Measurements from ENCODE around the gene ROBO4. TPM values are rescaled to one million over a fixed set of nuclear protein-coding genes. Genes with fewer than 3 reads are reported as not detected.

The ROBO4 gene
- total and polyA plus RNA-seq, 2 experiments from 2014 or later, result not detected

GRCh38 chr11:124892146-124892545 is 5.5 kb downstream of the ROBO4 start:
- H3K9me2 ChIP-seq (ENCODE audit: insufficient read depth), result no peaks in the 10 kb centered on the region
- DNase-seq (ENCODE audit: low spot score) (no peak), ATAC-seq (no peak)
- H3K4me1 ChIP-seq (ENCODE audit: insufficient read depth), result no peaks in the 10 kb centered on the region
- Mint-ChIP-seq H3K4me1 (peaks cover 2% of the 10 kb centered on the region; the same call in 2 of the 3 replicates), H3K27me3 (ENCODE audit: insufficient read depth, low read depth, poor library complexity) (peaks cover 8% of the 10 kb centered on the region), H3K4me3 (no peak overlapping the region), H3K27ac (no peak overlapping the region), H3K9me3 (no peaks in the 10 kb centered on the region), H3K36me3 (ENCODE audit: low read depth) (no peaks in the 10 kb centered on the region; the same call in 2 of the 3 replicates)
- H3K79me2 ChIP-seq (replicated peaks; ENCODE audit: insufficient read depth), result no peaks in the 10 kb centered on the region
- H2AFZ ChIP-seq, result no peak overlapping the region
- H3K36me3 ChIP-seq (ENCODE audit: insufficient read depth), result no peaks in the 10 kb centered on the region
- no peak for TF ChIP-seq JUNB (IDR thresholded peaks at IDR 0.05; ENCODE audit: unreplicated experiment)
- TF ChIP-seq EZH2phosphoT487 (IDR thresholded peaks at IDR 0.05; ENCODE audit: unreplicated experiment), result no peak
- TF ChIP-seq EZH2 (IDR thresholded peaks at IDR 0.05; ENCODE audit: low read depth, unreplicated experiment), result no peak
- TF ChIP-seq CREB1 (CRISPR knock-in tag; IDR thresholded peaks at IDR 0.05; ENCODE audit: low read depth), result no peak
- TF ChIP-seq, protein P1, sequence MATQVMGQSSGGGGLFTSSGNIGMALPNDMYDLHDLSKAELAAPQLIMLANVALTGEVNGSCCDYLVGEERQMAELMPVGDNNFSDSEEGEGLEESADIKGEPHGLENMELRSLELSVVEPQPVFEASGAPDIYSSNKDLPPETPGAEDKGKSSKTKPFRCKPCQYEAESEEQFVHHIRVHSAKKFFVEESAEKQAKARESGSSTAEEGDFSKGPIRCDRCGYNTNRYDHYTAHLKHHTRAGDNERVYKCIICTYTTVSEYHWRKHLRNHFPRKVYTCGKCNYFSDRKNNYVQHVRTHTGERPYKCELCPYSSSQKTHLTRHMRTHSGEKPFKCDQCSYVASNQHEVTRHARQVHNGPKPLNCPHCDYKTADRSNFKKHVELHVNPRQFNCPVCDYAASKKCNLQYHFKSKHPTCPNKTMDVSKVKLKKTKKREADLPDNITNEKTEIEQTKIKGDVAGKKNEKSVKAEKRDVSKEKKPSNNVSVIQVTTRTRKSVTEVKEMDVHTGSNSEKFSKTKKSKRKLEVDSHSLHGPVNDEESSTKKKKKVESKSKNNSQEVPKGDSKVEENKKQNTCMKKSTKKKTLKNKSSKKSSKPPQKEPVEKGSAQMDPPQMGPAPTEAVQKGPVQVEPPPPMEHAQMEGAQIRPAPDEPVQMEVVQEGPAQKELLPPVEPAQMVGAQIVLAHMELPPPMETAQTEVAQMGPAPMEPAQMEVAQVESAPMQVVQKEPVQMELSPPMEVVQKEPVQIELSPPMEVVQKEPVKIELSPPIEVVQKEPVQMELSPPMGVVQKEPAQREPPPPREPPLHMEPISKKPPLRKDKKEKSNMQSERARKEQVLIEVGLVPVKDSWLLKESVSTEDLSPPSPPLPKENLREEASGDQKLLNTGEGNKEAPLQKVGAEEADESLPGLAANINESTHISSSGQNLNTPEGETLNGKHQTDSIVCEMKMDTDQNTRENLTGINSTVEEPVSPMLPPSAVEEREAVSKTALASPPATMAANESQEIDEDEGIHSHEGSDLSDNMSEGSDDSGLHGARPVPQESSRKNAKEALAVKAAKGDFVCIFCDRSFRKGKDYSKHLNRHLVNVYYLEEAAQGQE (IDR thresholded peaks at IDR 0.05; ENCODE audit: unreplicated experiment), result no peak
- no peak for TF ChIP-seq POLR2AphosphoS5 (IDR thresholded peaks at IDR 0.05; ENCODE audit: low read depth)
- TF ChIP-seq, protein P2, sequence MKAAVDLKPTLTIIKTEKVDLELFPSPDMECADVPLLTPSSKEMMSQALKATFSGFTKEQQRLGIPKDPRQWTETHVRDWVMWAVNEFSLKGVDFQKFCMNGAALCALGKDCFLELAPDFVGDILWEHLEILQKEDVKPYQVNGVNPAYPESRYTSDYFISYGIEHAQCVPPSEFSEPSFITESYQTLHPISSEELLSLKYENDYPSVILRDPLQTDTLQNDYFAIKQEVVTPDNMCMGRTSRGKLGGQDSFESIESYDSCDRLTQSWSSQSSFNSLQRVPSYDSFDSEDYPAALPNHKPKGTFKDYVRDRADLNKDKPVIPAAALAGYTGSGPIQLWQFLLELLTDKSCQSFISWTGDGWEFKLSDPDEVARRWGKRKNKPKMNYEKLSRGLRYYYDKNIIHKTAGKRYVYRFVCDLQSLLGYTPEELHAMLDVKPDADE (IDR thresholded peaks at IDR 0.05), result no peak
- no peak overlapping the region for H3K4me2 ChIP-seq
- H3K4me3 ChIP-seq, result no peak overlapping the region
- no peaks in the 10 kb centered on the region for H3F3A ChIP-seq (replicated peaks; ENCODE audit: low read depth)
- H3K27me3 ChIP-seq (ENCODE audit: insufficient read depth), result 0 out of 2 replicates have a peak, but pooled peaks cover 10% of the 10 kb centered on the region
- H3K27ac ChIP-seq (ENCODE audit: low read depth), result no peak overlapping the region
- H4K20me1 ChIP-seq (replicated peaks; ENCODE audit: insufficient read depth), result no peaks in the 10 kb centered on the region

DNA sequence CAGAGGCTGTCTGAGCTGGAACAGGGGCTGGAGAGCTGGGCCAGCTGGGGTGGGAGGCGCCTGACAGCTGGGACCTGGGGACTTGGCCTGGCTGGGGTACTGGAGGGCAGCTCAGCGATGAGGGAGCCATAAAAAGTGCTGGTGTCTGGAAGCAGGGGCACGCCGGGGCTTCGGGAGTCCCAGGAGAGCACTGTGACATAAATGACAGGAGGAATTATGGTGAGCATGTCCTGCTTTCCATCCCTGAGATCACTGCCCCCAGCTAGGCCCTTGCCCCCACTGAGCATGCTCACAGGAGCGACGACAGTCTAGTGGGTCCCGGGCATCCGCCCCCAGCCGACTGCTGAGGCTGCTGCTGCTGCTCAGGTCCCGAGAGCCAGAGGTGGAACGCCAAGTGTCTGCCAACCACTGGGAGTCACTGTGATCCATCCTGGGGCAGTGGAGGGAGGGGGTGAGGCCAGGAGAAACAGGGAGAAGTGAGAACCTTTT is 6.2 kb downstream of the ROBO4 start:
- no peak overlapping the region for H3K4me2 ChIP-seq
- H3K27me3 Mint-ChIP-seq (ENCODE audit: insufficient read depth, low read depth, poor library complexity), result peaks cover 9% of the 10 kb centered on the region
- H3K4me3 Mint-ChIP-seq, result no peak overlapping the region
- no peaks in the 10 kb centered on the region for H3K79me2 ChIP-seq (replicated peaks; ENCODE audit: insufficient read depth)
- no peak overlapping the region for H3K27ac Mint-ChIP-seq
- H3K4me3 ChIP-seq, result no peak overlapping the region
- TF ChIP-seq, protein P3, sequence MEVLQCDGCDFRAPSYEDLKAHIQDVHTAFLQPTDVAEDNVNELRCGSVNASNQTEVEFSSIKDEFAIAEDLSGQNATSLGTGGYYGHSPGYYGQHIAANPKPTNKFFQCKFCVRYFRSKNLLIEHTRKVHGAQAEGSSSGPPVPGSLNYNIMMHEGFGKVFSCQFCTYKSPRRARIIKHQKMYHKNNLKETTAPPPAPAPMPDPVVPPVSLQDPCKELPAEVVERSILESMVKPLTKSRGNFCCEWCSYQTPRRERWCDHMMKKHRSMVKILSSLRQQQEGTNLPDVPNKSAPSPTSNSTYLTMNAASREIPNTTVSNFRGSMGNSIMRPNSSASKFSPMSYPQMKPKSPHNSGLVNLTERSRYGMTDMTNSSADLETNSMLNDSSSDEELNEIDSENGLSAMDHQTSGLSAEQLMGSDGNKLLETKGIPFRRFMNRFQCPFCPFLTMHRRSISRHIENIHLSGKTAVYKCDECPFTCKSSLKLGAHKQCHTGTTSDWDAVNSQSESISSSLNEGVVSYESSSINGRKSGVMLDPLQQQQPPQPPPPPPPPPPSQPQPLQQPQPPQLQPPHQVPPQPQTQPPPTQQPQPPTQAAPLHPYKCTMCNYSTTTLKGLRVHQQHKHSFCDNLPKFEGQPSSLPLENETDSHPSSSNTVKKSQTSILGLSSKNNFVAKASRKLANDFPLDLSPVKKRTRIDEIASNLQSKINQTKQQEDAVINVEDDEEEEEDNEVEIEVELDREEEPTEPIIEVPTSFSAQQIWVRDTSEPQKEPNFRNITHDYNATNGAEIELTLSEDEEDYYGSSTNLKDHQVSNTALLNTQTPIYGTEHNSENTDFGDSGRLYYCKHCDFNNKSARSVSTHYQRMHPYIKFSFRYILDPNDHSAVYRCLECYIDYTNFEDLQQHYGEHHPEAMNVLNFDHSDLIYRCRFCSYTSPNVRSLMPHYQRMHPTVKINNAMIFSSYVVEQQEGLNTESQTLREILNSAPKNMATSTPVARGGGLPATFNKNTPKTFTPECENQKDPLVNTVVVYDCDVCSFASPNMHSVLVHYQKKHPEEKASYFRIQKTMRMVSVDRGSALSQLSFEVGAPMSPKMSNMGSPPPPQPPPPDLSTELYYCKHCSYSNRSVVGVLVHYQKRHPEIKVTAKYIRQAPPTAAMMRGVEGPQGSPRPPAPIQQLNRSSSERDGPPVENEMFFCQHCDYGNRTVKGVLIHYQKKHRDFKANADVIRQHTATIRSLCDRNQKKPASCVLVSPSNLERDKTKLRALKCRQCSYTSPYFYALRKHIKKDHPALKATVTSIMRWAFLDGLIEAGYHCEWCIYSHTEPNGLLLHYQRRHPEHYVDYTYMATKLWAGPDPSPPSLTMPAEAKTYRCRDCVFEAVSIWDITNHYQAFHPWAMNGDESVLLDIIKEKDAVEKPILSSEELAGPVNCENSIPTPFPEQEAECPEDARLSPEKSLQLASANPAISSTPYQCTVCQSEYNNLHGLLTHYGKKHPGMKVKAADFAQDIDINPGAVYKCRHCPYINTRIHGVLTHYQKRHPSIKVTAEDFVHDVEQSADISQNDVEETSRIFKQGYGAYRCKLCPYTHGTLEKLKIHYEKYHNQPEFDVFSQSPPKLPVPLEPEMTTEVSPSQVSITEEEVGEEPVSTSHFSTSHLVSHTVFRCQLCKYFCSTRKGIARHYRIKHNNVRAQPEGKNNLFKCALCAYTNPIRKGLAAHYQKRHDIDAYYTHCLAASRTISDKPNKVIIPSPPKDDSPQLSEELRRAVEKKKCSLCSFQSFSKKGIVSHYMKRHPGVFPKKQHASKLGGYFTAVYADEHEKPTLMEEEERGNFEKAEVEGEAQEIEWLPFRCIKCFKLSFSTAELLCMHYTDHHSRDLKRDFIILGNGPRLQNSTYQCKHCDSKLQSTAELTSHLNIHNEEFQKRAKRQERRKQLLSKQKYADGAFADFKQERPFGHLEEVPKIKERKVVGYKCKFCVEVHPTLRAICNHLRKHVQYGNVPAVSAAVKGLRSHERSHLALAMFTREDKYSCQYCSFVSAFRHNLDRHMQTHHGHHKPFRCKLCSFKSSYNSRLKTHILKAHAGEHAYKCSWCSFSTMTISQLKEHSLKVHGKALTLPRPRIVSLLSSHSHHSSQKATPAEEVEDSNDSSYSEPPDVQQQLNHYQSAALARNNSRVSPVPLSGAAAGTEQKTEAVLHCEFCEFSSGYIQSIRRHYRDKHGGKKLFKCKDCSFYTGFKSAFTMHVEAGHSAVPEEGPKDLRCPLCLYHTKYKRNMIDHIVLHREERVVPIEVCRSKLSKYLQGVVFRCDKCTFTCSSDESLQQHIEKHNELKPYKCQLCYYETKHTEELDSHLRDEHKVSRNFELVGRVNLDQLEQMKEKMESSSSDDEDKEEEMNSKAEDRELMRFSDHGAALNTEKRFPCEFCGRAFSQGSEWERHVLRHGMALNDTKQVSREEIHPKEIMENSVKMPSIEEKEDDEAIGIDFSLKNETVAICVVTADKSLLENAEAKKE (CRISPR knock-in tag; IDR thresholded peaks at IDR 0.05), result no peak
- peak in 1 of 2 experiments; percentile 61; a peak in 3 of 4 replicates for TF ChIP-seq CTCF (conservative IDR thresholded peaks at IDR 0.05; ENCODE audit: low read depth in 2 of 2)
- no peak overlapping the region for H3K27ac ChIP-seq (ENCODE audit: low read depth)
- no peaks in the 10 kb centered on the region for H4K20me1 ChIP-seq (replicated peaks; ENCODE audit: insufficient read depth)
- 0 out of 2 replicates have a peak, but pooled peaks cover 10% of the 10 kb centered on the region for H3K27me3 ChIP-seq (ENCODE audit: insufficient read depth)
- DNase-seq (ENCODE audit: low spot score) (peak; percentile 65), ATAC-seq (peak; percentile 94)
- H2AFZ ChIP-seq, result no peak overlapping the region; the same call in 1 of the 2 replicates
- peaks cover 2% of the 10 kb centered on the region; the same call in 1 of the 3 replicates for H3K4me1 Mint-ChIP-seq
- H3K36me3 ChIP-seq (ENCODE audit: insufficient read depth), result no peaks in the 10 kb centered on the region
- H3F3A ChIP-seq (replicated peaks; ENCODE audit: low read depth), result no peaks in the 10 kb centered on the region
- no peaks in the 10 kb centered on the region; the same call in 2 of the 3 replicates for H3K36me3 Mint-ChIP-seq (ENCODE audit: low read depth)
- no peaks in the 10 kb centered on the region for H3K9me2 ChIP-seq (ENCODE audit: insufficient read depth)
- H3K4me1 ChIP-seq (ENCODE audit: insufficient read depth), result no peaks in the 10 kb centered on the region
- no peaks in the 10 kb centered on the region for H3K9me3 Mint-ChIP-seq
